GM13977 (cell line): Measurements from ENCODE around the gene LRIG2.
"Not testable (repeated sequence)": the region's sequence is repeated elsewhere in the genome, so short reads cannot be mapped to it uniquely, and the experiment has no call there.

ENCODE experiments used
- DNase-seq: peaks from one replicate; pipeline ENCODE4 v3.0.0; 2012; ENCODE audit warnings: low spot score
- CTCF ChIP-seq: IDR thresholded peaks from 2 replicates; pipeline ENCODE4 v1.5.1; 2012; ENCODE audit warnings: mild to moderate bottlenecking, control low read depth; ENCODE audit not compliant: insufficient read depth; ENCODE audit errors: extremely low read depth, missing control alignments
- in situ Hi-C: fragments of 300-500 bp; cut with MboI; formaldehyde crosslinking; loops from one replicate; pipeline ENCODE4 v1.12.0; 2022; ENCODE audit warnings: low sequenced_read_pairs, low pct_unique_long_range_greater_than_20kb, mixed read lengths, inconsistent platforms; ENCODE audit not compliant: unreplicated experiment

The LRIG2 gene

GRCh38 chr1:113035086-113035485 lies 37.9 kb upstream of the LRIG2 start:
- no peak for TF ChIP-seq CTCF
- no peak for DNase-seq
- in situ Hi-C loops: no loop called here

GRCh38 chr1:113036639-113037321 lies 36.2 kb upstream of the LRIG2 start:
- TF ChIP-seq CTCF: no peak
- in situ Hi-C loops: no loop called here
- DNase-seq: peak; percentile 31

GRCh38 chr1:113040041-113040440 lies 33.0 kb upstream of the LRIG2 start:
- in situ Hi-C loops: no loop called here
- DNase-seq: no peak
- TF ChIP-seq CTCF: no peak

GRCh38 chr1:113040718-113041412 lies 32.1 kb upstream of the LRIG2 start:
- TF ChIP-seq CTCF: no peak
- DNase-seq: no peak
- in situ Hi-C loops: no loop called here

GRCh38 chr1:113041569-113042284 lies 31.3 kb upstream of the LRIG2 start:
- in situ Hi-C loops: no loop called here
- DNase-seq: no peak
- no peak for TF ChIP-seq CTCF

GRCh38 chr1:113042285-113043143 lies 30.5 kb upstream of the LRIG2 start:
- peak; percentile 72 for DNase-seq
- TF ChIP-seq CTCF: peak; percentile 74
- in situ Hi-C loops: no loop called here

GRCh38 chr1:113043144-113043488 lies 29.9 kb upstream of the LRIG2 start:
- in situ Hi-C loops: not testable (repeated sequence)

More at GRCh38 chr1:113043144-113043488, 29.9 kb upstream of the LRIG2 start:
- DNase-seq: not testable (repeated sequence)
